Jurkat, Clone E6-1 (cell line): ENCODE measurements around the gene DSE. TPM values are rescaled to one million over a fixed set of nuclear protein-coding genes. Genes with fewer than 3 reads are reported as not detected.
A peak's percentile ranks its signal among the peaks of the same experiment; 100 is the strongest.
"Not testable (repeated sequence)": the region's sequence is repeated elsewhere in the genome, so short reads cannot be mapped to it uniquely, and the experiment has no call there.

ENCODE experiments used
- DNase-seq: peaks from one replicate; pipeline ENCODE4 v3.0.0-alpha.2; 2011; ENCODE audit warnings: low read depth, low spot score
- H3K4me3 ChIP-seq: 2 replicates; pipeline ENCODE4 v1.5.1; 2011; ENCODE audit warnings: mild to moderate bottlenecking, low read length, control low read depth, moderate library complexity
- polyA plus RNA-seq: library from polyadenylated mRNA; unstranded; fragments of >200 nt; gene quantifications from one replicate; pipeline ENCODE4 v1.2.1, GENCODE V29; 2012; ENCODE audit warnings: missing spikeins; ENCODE audit not compliant: insufficient read length, insufficient read depth

DSE gene
- polyA plus RNA-seq: 3.0 TPM

DNA sequence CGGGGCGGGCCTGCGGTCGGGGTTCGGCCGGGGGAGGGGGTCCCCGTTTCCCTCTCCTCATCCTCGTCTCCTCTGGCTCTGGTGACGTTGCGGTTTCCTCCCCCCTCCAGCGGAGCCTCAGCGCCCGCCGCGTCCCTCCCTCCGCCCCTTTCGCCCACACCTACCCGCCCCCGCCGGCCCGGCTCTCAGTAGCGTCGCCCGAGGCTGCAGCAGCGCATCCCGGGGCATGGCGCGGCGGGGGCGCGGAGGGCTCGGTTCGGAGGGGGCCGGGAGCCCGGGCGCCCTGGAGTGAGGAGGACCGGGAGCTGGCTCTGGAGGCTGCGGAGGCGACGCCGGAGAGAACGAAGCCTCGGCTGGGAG is at the start of gene DSE:
DSE (plus strand) TSS at position 188 of the 360 bp plus-strand sequence. CDS start 28,304 bp downstream, outside the sequence.
- peak within 1 kb of the TSS; percentile 41 for H3K4me3 ChIP-seq
- peak; percentile 17 for DNase-seq

DNA sequence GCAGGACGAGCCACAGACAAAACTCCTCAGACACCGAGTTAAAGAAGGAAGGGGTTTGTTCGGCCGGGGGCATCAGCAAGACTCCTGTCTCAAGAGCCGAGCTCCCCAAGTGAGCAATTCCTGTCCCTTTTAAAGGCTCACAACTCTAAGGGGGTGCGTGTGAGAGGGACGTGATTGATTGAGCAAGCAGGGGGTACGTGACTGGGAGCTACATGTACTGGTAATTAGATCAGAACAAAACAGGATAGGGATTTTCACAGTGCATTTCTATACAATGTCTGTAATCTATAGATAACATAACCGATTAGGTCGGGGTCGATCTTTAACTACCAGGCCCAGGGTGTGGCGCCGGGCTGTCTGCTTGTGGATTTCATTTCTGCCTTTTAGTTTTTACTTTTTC is 48.8 kb upstream of the DSE start:
- not testable (repeated sequence) for H3K4me3 ChIP-seq, DNase-seq

DNA sequence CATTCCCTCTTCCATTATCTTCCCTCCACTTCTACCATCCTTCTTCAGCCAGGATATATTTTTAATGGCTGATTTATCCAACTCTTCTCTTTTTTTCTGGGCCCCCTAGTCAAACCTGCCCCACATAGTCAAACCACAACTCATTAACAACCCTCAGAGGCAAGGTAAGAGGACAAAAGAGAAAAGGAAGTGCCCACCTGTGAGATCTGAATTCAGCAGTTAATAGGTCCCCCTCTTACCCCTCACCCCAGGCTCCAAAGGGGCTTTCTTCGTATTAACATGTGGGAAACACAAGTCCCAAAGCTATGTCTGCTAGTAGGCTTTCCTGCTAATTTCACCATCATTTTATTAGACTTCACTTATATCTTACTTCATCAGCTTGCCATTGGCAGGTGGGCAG is 46.9 kb upstream of the DSE start:
- no peak overlapping the region for H3K4me3 ChIP-seq

DNA sequence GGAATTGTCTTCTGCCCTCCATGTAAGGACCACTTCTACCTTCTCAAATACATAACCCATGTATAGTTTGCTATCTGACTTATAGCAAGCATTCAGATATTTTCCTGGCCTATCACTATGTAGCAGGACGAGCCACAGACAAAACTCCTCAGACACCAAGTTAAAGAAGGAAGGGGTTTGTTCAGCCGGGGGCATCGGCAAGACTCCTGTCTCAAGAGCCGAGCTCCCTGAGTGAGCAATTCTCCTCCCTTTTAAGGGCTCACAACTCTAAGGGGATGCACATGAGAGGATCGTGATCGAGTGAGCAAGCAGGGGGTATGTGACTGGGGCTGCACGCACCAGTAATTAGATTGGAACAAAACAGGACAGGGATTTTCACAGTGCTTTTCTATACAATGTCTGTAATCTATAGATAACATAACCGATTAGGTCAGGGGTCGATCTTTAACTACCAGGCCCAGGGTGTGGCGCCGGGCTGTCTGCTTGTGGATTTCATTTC is 45.1 kb upstream of the DSE start:
- H3K4me3 ChIP-seq, DNase-seq: not testable (repeated sequence)

More for the DNA sequence above, 46.9 kb upstream of the DSE start:
- DNase-seq: no peak

DNA sequence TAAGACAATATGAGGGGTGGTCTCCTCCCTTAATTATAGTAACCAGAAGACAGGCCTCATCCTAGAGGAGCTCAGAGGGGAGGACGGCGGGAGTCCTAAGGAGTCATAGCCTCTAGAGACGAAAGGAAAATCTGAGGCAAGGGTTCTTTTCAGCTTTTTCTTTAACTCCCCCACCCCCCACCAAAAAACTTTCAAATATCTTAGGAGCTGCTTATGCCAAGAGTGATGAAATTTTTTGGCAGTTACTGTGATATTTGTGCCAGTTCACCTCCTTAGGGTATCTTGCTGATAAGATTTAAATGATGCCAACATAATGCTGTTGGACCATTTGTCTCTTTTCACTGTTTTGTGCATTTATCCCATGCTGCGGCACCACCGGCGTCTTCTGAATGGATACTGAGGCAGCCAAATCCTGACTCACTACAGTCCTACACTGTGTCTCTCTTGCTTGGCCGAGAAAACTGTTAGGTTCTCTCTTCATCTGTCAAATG is 44.5 kb upstream of the DSE start:
- DNase-seq: no peak
- H3K4me3 ChIP-seq: no peak overlapping the region

DNA sequence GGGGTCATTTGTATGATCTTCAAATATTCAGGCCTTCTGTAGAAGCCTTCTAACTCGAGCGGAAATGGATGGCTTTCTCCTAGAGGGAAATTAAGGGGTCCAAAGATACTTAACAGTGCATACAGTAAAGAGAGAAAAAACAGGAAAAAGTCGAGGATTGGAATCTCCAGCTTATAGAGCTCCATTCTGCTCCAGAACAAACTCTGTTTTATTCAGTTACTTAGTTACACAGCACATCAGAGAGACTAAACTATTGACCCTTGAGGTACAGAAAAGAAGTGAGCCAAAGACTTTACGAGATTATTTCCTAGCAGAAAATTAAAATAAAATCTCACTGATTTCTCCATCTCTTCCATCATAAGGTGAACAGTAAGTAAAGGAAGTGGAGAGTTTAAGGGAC is 43.8 kb upstream of the DSE start:
- DNase-seq: no peak
- no peak overlapping the region for H3K4me3 ChIP-seq

DNA sequence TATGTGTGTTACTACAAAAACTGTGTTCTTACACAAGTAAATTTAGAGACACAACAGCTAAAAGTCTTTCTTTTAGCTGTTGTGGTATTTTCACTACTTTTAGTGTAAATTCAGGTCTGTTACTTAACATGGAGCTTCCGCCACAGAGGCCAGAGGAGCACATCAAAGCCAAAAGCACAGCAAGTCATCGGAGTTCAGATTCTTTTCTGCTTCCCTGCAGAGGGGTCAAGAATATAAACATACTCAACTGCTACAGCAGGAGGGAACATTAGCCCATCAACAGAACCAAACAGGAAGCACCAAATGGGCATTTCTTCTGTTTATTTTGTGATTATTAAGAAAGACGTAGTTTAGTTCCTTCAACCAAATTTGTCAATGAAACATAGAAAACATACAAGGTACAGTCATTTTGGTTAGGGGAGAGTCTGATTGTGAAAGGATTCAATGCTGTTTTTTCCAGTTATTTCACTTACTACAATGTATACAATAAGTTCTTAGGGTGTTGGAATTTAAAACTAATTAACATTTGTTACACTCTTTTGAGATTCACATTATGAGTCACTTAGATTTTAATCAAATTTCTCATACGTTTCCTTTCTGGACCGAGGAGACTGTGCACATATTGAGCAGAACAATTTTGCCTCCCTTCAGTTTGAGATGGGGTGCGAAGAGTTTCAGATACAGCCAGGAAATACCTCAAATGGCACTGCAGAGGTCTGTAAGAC is 42.8 kb upstream of the DSE start:
- no peak overlapping the region for H3K4me3 ChIP-seq
- no peak for DNase-seq

DNA sequence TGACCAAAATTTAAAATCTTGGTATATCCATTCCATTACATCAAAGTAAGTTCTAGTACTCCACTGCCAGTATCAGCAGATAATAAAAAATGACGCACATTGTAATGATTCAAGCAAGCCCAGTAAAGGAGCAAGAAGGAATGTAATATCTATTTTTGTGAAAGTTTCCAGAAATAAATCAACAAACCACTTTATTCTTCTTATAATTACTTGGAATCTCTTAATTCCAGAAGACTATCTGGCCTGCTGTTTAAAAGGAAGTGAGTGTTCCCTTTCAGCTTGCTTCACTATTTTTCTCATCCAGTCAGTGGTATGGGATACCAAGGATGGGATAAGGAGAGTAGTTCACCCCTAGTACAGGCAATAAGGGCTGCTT is 42.2 kb upstream of the DSE start:
- DNase-seq: no peak
- H3K4me3 ChIP-seq: no peak overlapping the region

DNA sequence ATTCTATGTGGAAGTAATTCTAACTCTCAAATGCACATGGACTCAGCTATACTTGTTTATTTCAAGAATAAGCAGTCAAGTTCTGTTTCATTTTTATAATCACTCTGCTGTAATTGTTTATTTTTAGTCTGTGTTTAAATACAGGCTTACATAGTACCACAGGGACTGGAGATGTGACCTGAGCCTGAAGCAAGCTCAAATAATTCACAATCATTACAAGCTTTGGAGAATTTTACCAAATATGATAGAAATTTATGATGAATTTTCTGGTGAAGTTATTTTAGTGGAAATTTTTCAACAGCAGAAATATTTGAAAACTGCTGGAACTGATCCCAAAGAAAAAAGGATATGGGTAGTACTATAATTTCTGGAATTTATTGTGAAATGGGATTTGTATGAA is 41.6 kb upstream of the DSE start:
- DNase-seq: no peak
- H3K4me3 ChIP-seq: no peak overlapping the region

DNA sequence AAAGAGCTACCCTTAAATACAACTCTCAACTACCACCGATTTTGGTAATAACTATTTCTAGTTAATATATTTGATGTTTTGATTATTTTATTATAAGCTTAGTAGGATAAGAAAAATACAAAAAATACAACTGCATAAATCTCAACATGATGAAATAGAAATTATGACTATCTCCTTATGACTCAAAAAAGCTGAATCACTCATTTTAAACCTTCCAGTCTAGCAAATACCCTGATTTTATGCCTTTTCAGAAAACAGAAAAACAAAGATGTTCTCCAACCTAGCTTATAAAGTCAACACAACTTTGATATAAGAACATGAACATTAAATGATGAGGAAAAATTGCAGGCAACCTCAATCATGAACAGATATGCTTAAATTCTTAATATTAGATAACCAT is 40.2 kb upstream of the DSE start:
- no peak overlapping the region for H3K4me3 ChIP-seq
- DNase-seq: no peak

DNA sequence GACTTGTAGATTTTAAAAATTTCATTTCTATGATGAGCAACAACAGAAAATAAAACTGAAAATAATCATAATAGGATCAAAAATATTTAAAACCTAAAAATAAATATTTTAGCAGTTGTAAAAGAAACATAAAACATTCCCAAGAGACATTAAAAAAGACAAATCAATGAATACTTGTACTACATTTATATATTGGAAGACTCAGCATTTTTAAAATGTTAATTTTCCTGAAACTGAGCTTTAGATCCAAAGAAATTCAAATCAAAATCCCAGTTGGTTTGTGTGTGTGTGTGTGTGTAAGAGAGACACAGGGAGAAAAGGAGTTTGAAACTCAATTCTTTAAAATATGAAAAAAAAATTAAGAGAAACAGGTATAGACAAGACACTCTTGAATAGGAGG is 38.7 kb upstream of the DSE start:
- DNase-seq: no peak
- no peak overlapping the region for H3K4me3 ChIP-seq

DNA sequence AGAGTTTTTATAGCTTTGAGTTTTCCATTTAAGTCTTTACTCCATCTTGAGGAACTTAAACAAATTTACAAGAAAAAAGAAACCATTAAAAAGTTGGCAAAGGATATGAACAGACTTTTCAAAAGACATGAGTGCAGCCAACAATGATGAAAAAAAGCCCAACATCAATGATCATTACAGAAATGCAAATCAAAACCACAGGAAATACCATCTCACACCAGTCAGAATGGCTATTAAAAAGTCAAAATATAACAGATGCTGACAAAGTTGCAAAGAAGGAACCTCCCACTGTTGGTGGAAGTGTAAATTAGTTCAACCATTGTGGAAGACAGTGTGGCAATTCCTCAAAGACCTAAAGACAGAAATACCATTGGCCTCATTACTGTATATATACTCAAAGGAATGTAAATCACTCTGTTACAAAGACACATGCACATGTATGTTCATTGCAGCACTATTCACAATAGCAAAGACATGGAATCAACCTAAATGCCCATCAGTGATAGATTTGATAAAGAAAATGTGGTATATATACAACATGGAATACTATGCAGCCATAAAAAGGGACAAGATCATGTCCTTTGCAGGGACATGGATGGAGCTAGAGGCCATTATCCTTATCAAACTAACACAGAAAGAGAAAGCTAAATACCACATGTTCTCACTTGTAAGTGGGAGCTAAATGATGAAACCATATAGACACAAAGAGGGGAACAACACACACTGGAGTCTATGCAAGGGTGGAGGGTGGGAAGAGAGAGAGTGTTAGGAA is 35.9 kb upstream of the DSE start:
- not testable (repeated sequence) for DNase-seq, H3K4me3 ChIP-seq

DNA sequence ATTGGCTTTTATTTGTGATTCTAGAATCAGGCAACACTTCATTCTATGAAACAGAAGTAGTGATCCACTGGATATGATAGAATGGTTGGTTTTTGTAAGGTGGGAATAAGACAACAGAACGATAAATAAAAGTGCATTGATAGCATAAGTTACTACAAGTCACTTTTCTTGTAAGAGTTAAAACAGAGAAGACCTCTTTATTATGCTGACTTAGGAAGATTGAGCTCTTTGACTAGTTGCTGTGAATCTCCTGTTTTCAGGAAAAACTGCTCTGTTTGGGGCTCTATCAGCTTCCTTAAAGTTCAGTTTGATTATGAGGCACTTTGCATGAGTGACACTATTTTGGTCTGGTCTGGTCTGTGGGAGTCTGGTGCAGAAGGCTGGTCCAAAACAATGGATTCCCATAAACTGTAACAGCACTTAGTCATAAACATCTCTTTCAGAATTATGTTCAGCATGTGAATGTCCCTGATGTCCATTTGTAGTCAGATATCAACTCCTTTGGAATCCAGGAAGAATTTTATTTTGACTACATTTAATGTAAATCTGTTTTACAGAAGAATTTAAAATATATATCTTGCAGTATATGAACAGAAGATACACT is 35.0 kb upstream of the DSE start:
- no peak for DNase-seq

DNA sequence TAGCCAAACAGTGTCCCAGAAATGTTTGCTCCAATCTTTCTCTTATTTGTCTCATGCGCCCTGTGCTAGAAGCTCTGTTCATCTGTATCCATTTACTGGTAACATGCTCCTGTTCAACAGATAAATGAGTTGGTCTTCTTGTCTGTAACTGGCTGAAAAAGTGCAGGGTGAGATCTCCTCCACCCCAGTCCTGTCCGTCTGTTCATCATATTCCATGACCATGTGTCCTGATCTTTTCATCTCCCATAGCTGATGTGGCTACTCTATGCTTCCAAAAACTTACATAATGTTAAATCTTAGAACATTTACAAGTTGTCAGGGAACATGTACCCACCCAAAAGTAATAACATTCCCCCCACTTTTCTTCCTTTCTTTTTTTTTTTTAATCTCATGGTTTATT is 31.8 kb upstream of the DSE start:
- no peak overlapping the region for H3K4me3 ChIP-seq
- no peak for DNase-seq

More for the DNA sequence above, 35.0 kb upstream of the DSE start:
- no peak overlapping the region for H3K4me3 ChIP-seq

DNA sequence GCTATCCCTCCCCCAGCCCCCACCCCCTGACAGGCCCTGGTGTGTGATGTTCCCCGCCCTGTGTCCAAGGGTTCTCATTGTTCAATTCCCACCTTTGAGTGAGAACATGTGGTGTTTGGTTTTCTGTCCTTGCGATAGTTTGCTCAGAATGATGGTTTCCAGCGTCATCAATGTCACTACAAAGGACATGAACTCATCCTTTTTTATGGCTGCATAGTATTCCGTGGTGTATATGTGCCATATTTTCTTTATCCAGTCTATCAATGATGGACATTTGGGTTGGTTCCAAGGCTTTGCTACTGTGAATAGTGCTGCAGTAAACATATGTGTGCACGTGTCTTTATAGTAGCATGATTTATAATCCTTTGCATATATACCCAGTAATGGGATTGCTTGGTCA is 30.1 kb upstream of the DSE start:
- not testable (repeated sequence) for H3K4me3 ChIP-seq, DNase-seq

DNA sequence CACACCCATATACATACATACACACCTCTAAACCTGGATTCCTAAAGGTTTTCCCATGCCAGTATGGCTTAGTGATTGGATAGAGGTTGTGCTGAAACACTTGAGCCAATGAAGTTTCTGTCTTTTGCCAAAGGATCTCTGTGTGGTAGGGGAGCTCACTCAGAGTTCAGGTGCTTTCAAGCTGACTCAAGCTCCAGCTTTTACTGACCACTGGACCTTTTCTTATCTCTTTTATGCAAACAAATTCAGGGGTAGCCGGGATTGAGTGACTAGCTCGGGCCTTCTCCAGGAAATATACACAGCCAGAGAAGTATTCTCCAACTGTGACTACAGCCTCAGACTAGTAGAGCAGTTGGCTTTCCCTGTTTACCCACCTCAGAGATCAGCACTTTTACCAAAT is 21.5 kb upstream of the DSE start:
- DNase-seq: no peak
- H3K4me3 ChIP-seq: no peak overlapping the region

DNA sequence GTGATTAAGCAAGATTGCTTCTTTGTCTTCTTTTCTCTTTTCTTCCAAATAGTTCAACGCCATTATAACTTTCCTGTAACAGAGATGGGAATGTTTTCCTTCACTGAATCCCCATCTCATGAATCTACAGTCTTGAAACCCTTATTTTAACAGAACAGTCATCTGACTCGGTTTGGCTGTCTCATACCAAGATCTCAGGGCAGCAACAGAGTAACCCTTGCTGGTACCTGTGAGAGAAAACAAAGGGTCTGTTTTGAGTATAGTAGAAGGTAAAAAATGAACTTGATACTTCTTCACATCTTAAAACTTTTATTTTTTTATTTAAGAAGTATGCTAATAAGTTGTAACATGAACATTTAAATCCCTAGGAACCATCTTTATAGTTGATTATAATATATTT is 19.6 kb upstream of the DSE start:
- H3K4me3 ChIP-seq: no peak overlapping the region
- DNase-seq: no peak

DNA sequence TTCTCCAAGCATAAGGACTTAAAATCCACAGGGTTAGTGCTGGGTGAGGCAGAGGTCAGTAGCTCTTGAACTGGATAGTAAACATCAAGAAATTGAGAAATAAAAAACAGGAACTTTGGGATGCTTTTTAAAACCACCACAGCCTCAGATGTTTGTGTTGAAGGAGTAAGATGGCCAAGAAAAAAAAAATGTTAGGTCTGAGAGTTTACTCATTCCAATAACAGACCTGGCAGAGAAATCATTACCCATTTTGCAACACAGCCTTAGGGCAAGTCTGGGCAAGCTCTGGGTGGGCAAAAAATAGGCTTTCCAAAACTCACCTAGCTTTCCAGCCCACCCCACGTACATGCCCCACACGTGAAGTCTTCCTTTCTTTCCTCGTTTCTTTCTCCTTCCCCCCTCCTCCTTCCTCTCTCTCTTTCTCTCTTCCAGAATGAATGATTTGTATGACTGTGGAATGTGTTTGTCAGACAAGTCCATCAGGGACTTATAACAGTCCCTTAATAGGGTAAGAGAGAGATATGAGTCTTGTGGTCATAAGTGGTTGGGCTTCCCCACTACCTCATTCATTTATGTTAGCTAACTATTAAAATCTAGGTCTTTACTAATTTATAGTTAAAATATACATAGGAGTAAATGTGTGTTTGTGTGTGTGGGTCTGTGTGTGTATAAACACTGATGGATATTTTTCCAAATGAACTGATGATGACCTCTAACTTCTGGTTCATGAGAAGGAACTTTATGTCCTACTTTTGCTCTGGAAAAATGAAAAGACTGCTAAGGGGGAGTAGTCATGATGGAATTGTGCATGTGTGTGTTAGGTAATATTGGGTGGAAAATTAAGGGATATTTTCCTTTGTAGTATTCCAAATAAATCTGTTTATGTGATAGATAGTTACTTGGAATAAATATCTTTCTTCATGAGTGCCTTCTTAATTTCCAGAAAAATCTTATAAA is 18.0 kb upstream of the DSE start:
- no peak for DNase-seq
- H3K4me3 ChIP-seq: no peak overlapping the region

DNA sequence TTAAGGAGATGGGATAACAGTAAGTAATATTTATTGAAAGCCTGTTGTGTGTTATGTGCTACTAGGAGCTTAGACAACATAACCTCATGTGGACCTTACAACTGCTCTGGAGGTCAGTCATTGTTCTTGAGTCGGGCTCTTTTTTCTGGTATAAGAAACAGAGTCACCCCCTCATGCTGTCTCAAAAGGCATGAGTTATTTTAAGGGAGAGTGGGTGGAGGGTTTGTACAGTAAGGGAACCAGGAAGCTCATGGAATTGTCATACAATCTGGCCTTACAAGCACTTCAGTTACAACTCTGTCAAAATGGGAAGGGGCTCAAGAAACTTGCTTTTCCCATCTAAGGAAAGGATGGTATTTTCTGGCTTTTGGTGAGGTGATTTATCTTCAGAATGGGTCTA is 16.5 kb upstream of the DSE start:
- no peak overlapping the region for H3K4me3 ChIP-seq
- no peak for DNase-seq
